Astrocyte of the hippocampus (primary cell): ENCODE results near the gene EMC8.

Source experiments
- DNase-seq: peaks from one replicate; pipeline ENCODE4 v3.0.0; 2011; ENCODE audit warnings: low read depth, low spot score

EMC8 gene

DNA sequence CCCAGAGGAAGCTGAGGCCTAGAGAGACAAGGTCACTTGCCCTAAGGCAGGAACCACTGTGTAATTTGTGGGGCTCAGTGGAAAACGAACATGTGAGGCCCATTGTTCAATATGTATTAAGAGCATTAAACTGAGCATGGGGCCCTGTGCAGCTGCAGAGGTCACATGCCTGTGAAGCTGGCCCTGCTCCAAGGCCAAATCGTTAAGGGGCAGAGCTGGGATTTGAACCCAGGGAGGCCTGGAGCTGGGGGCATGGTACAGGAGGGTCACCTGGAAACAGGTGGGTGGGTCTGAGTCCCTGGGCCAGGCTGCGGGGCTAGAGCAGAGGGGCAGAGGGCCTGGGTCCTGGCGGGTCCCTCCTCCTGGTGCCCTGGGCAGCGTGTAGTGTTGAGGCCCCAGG, 68.2 kb downstream of the EMC8 start:
- DNase-seq: no peak

DNA sequence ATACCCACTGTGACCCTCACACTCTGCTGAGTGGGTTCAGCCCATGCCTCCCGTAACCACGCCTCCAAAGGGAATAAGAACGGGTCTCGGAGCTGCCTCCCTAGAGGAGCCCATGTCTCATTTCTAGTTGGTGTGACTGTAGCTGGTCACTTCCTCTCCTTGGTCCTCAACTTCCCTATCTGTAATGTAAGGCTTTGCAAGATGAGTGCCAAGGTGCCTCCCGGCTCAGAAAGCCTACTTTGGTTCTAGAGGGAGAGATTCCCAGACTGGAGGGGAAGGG, 69.2 kb downstream of the EMC8 start:
- DNase-seq: no peak

DNA sequence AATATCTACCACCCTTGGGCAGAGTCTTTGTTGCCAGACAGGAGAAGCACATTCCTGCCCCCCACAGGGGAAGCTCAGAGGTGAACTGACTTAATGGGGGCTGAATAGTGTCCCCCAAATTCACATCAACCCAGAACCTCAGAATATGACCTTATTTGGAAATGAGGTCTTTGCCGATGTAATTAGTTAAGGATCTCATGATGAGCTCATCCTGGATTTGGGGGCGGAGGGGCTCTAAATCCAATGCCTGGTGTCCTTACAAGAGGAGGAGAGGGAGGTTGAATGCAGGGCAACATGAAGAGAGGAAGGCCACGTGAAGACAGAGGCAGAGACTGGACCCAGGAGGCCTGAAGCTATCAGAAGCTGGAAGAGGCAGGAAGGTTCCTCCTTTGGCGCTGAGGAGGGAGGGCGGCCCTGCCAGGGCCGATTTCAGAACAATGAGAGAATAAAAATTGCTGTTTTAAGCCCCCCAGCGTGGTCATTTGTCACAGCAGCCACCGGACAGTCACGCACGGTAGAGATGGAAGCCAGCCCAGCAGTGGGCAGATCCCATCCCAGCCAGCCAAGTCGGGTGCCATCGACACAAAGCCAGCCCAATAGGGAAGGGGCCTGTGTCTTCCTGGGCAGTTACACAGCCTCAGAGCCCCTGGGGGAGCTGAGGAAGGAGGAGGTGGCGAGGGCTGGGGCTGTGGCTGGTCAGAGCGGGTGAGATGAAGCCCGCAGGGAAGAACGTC, 69.7 kb downstream of the EMC8 start:
- DNase-seq: no peak

DNA sequence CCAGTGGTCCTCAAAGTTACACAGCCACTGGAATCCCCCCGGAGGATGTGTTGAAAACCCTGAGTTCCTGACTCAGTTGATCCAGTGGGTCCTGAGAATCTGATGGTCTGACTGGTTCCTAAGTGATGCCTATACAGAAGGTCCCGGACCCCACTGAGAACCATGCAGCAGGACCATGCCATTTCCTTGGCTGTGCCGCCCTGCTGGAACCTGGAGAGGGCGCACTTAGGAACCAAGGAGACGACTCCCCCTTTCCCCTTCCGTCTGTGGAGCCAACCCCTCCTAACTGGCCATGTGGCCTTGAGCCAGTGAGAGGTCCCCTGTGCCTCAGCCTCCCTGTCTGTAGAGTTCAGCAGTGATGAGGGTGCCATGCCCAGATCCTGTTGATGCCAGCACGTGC, 70.5 kb downstream of the EMC8 start:
- no peak for DNase-seq
